GM21423 (cell line): ENCODE data around the gene ASCC3.
A peak's percentile ranks its signal among the peaks of the same experiment; 100 is the strongest.
"Not testable (repeated sequence)": the region's sequence is repeated elsewhere in the genome, so short reads cannot be mapped to it uniquely, and the experiment has no call there.

Source experiments
- ATAC-seq: cut with Tn5 transposase; IDR thresholded peaks from one replicate; pipeline ENCODE4 v1.9.1; 2021; ENCODE audit warnings: mild to moderate bottlenecking, moderate library complexity; ENCODE audit not compliant: unreplicated experiment

The ASCC3 gene

GRCh38 chr6:100880853-100881706, at the start of gene ASCC3:
Gene ASCC3 (minus strand): TSS chr6:100881329. CDS start chr6:100867997, 13,332 bp downstream.
- ATAC-seq = peak; percentile 97

DNA sequence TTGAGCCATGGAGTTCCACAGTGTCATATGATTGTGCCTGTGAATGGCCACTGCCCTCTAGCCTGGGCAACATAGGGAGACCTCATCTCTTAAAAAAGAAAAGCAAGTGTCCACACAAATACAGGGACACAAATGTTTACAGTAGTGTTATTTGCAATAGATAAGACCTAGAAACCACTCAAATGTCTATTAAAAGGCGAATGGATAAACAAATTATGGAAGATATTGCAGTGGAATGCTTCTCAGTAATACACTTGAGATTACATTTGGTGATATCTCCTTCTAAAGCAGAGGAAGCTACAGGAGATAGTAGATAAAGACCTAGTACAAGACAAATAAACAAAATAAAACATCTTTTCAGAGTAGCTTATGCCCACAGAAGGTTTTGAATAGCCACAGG, 44.6 kb upstream of the ASCC3 start:
- no peak for ATAC-seq

DNA sequence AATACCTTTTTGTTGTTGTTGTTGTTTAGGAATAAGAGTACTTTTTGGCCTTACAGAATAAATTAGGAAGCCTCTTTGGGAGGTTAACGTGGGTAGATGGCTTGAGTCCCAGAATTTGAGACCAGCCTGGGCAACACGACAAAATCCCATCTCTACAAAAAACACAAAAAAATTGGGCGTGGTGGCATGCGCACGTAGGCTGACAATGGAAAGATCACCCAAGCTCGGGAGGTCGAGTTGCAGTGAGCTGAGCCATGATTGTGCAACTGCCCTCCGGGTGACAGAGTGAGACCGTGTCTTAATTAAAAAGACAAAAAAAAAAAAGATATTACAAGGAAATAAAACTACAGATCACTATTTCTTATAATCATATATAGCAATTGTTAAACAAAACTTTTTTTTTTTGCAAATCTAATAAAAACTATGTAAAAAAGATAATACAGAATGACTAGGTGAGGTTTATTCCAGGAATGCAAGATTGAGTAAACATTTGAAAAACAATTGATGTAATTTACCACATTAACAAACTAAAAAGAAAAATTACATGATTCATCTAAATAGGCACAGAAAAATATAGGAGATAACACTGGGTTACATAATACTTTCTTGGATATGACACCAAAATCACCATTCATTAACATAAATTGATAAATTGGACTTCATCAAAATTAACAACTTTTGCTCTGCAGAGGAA, 43.6 kb upstream of the ASCC3 start:
- no peak for ATAC-seq

DNA sequence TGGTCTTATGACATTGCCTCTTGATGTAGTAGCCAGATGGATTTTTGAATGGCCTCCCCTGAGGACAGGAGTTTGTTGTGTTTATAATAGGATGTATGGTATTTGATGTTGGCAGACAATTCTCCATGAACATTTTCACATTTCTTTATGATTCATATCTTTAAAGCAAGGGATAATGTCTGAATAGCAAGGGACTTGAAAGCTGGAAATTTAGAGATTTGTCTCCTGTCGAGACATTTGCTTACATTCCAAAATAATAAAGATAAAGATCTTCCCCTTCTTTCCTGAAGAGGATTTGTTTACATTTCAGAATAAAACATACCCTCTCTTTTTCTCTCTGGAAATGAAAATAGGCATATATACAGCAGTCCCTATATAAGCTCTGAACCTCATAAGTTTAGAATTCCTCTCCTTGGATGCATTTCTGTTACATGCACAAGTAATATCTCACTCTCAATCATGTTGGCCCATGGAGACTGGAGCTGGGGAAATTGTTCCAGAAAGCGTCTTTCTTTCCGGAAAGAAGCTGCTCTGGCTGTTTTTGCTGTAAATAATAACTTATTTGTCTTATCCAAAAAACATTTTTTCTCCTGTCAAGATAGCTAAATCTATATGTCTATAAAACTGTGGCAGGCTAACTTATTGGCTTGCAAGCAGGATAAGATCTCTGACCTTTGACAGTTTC, 42.5 kb upstream of the ASCC3 start:
- ATAC-seq = no peak

GRCh38 chr6:100920028-100920605, 39.0 kb upstream of the ASCC3 start:
- no peak for ATAC-seq

GRCh38 chr6:100918152-100918551, 37.0 kb upstream of the ASCC3 start:
- no peak for ATAC-seq

GRCh38 chr6:100915876-100916275, 34.7 kb upstream of the ASCC3 start:
- no peak for ATAC-seq

DNA sequence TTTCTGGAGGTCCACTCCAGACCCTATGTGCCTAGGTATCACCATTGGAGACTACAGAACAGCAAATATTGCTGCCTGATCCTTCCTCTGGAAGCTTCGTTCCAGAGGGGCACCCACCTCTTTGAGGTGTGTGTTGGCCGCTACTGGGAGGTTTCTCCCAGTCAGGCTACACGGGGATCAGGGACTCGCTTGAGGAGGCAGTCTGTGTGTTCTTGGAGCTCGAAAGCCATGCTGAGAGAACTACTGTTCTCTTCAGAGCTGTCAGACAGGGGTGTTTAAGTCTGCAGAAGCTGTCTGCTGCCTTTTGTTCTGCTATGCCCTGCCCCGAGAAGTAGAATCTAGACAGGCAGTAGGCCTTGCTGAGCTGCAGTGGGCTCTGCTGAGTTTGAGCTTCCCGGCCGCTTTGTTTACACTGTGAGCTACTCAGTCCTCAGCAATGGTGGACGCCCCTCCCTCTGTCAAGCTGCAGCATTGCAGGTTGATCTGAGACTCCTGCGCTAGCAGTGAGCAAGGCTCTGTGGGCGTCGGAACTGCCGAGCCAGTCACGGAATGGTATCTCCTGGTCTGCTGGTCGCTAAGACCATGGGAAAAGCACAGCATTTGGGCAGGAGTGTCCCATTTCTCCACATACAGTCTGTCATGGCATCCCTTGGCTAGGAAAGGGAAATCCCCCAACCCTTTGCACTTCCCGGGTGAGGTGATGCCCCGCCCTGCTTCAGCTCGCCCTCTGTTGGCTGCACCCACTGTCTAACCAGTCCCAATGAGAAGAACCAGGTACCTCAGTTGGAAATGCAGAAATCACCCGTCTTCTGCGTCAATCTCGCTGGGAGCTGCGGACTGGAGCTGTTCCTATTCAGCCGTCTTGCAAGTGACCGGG, 32.5 kb upstream of the ASCC3 start:
- ATAC-seq = no peak

GRCh38 chr6:100906325-100906724, 25.2 kb upstream of the ASCC3 start:
- no peak for ATAC-seq

DNA sequence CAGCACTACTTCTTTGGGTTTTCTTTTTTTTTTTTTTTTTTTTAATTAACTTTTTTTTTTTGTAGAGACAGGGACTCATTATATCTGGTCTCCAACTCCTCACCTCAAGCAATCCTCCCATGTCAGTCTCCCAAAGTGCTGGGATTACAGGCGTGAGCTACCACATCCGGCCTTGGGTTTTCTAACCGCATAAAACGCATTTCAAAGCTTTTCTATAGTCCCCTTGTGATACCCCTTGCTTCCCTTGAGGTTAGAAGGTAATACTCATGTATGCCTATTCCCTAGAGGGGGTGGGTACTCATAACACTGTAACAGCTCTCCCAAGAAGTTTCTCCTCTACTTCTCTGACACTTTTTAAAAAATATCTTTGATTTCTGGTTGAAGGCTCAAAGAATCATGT, 23.9 kb upstream of the ASCC3 start:
- ATAC-seq = no peak

DNA sequence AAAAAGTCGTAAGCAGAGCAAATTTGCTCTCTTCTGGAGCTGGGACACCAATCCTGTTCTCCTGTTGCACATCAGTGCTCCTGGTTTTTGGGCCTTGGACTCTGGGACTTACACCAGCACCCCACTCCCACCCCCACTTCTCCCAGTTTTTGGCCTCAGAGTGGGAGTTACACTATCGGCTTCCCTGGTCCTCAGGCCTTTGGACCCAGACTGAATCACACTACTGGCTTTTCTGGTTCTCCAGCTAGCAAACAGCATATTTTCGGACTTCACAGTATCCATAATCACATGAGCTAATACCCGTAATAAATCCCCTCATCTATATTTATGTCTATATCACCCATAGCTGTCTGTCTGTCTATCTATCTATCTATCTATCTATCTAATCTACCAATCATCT, 23.2 kb upstream of the ASCC3 start:
- no peak for ATAC-seq

DNA sequence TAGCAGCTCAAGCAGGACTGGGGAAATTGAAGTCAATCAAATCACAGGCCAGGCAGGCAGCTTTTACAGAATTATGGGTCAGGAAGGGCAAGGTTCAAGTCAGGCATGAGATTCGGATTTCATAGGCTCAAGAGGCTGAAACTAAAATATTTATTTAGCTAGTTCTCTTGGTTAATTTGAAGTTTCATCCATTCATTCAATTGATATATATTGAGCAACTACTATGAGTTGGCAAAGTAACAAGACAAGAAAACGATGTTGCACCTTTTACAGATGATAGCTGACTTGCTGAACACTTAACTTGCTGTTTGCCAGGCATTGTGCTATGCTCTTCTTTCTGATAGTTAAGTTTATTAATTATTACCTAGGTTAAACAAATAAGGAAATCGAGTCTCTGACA, 20.5 kb upstream of the ASCC3 start:
- ATAC-seq = no peak

- ATAC-seq = no peak
Measured at GRCh38 chr6:100899202-100899601, 18.1 kb upstream of the ASCC3 start.

DNA sequence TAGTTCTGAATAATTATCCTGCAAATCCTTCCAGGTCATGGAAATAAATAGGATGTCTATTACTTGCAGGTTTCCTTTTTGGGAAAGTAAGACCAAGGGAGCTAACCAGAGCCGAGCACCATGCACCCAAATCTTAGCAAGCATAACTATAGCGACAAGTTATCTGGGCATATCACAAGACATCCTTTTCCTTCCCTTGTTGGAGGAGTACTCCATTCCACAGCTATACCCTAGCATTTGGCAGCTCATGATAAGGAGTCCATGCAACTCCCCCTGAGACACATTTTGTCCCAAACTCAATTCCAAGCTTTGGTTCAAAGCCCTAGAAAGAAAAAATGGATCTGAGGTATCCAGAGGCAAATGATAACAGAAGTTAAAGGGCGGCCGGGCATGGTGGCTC, 16.5 kb upstream of the ASCC3 start:
- no peak for ATAC-seq

DNA sequence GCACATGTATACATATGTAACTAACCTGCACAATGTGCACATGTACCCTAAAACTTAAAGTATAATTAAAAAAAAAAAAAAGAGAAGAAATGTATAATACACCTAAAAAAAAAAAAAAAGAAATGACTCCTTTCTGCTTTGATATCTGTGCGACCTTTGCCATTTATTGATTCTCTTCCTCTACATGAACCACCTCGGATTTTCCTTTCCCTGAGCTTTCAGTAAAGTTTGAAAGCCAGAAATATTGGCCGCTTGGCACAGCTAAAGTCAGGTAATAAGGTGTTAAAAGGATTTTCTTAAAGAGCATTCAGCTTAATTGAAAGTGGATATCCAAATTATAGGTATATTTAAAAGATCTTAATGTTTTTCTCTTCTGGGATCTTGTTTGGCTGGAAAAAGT, 12.6 kb upstream of the ASCC3 start:
- no peak for ATAC-seq

- no peak for ATAC-seq
Measured at GRCh38 chr6:100892693-100893092, 11.6 kb upstream of the ASCC3 start.

GRCh38 chr6:100892116-100892515, 11.0 kb upstream of the ASCC3 start:
- no peak for ATAC-seq

- ATAC-seq = no peak
Measured at GRCh38 chr6:100891079-100891478, 9.9 kb upstream of the ASCC3 start.

DNA sequence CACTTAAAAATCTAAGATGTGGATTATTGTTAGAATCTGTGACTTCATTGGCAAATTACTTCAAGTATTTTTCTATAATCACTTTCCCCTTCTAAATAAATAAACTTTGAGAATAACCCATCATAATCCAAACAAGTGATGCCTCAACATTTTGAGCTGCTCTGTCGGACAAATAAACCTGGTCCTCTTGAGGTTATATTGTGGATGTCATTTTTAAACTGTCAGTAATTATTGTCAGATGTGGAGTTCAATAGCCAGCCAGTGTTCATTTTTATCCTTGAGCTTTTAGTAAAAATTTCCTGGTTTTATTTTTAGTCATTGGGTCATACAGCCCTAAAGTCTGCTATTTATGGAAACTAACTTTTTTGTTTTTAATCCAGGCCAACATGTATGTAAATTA, 9.5 kb upstream of the ASCC3 start:
- not testable (repeated sequence) for ATAC-seq

DNA sequence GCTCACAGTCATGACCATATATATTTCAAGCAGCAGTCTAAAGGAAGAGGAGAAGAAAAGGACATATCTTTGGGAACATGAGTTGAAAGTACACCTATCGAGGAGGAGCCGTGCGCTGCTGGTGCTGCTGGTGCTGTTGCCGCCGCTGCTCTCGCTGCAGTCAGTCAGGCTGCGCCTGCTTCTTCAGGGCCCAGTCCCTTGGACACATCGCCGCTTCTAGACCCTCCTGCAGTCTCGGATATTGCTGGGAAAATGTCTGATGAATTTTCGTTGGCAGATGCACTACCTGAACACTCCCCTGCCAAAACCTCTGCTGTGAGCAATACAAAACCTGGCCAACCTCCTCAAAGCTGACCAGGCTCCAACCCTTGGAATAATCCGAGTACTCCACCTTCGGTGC, 8.2 kb upstream of the ASCC3 start:
- ATAC-seq = no peak
